K562 (cell line): ENCODE results near the gene LUC7L3.

Source experiments
- LEF1 ChIP-seq: fragments of 450-650 bp; IDR thresholded peaks from 2 replicates; pipeline ENCODE4 v1.6.1; 2016; ENCODE audit warnings: mild to moderate bottlenecking
- MED1 ChIP-seq: sonication (generic); formaldehyde crosslinking; IDR thresholded peaks from 2 replicates; pipeline ENCODE4 v1.8.1; 2023; ENCODE audit warnings: missing genetic modification reagents, borderline replicate concordance
- PCBP1 ChIP-seq: fragments of 200-400 bp; formaldehyde crosslinking; IDR thresholded peaks from 2 replicates; pipeline ENCODE4 v1.6.1; 2018; ENCODE audit warnings: mild to moderate bottlenecking, low read depth, low read length; ENCODE audit not compliant: poor library complexity, severe bottlenecking
- WHSC1 ChIP-seq: IDR thresholded peaks from one replicate; pipeline ENCODE4 v1.6.1; 2012; ENCODE audit warnings: low read length, control low read depth, inconsistent platforms
- ZNF589 ChIP-seq: fragments of 200-800 bp; sonication (Bioruptor generic); IDR thresholded peaks from 2 replicates; pipeline ENCODE4 v1.6.1; 2016; ENCODE audit warnings: low read depth, missing genetic modification characterization, missing compliant biosample characterization
- TF ChIP-seq, protein P1 (sequence below), 2 experiments: fragments of 450-650 bp; formaldehyde crosslinking in 1 of 2; IDR thresholded peaks; 2 replicates each; pipeline versions ENCODE4 v1.4.0 to v1.6.1; 2014 to 2020; ENCODE audit warnings: mild to moderate bottlenecking in 2 of 2, borderline replicate concordance in 1 of 2, low read depth in 1 of 2
- TF ChIP-seq, protein P2 (sequence below): fragments of 450-650 bp; IDR thresholded peaks from 2 replicates; pipeline ENCODE4 v1.6.1; 2014; ENCODE audit warnings: low read depth, mild to moderate bottlenecking, moderate library complexity, borderline replicate concordance
- TF ChIP-seq, protein P3 (sequence below), 2 experiments: fragments of 450-650 bp in 1 of 2; sonication (generic) in 1 of 2; formaldehyde crosslinking in 1 of 2; IDR thresholded peaks in 1 of 2; conservative IDR thresholded peaks in 1 of 2; 2 replicates each; pipeline versions ENCODE4 v1.6.1 to v1.8.1; 2016 to 2023; ENCODE audit warnings: mild to moderate bottlenecking in 2 of 2, moderate library complexity in 2 of 2, inconsistent platforms in 1 of 2, missing genetic modification reagents in 1 of 2

DNA sequence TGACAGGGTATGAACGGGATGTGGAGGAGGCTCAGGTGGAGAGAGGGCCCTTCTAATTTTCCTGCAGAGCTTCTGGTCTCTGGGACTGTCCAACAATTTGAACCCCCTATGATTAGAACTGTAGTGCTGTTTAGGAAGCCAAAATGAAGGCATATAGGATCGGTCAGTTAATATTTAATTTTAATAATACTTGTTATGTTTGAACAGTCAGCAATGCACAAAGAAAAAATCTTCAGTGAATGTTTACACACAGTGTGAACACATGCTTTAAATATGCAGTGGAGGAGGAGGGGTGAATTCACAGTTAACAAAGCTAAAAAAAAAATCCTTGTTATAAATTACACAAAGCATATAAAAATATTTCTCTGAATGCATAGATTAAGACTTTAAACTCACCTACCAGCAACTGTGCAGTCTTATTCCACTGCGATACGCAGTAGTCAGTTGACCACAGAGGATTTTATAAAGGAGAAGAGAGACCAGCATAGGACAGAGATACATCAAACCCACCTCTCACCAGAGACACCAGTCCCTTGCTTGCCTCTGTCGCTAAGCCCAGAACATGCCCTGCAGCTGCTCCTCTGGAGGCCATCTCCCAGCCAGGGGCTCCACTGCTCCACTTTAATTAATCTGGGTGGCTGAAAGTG lies 26.2 kb upstream of the LUC7L3 start:
- TF ChIP-seq, protein P1, sequence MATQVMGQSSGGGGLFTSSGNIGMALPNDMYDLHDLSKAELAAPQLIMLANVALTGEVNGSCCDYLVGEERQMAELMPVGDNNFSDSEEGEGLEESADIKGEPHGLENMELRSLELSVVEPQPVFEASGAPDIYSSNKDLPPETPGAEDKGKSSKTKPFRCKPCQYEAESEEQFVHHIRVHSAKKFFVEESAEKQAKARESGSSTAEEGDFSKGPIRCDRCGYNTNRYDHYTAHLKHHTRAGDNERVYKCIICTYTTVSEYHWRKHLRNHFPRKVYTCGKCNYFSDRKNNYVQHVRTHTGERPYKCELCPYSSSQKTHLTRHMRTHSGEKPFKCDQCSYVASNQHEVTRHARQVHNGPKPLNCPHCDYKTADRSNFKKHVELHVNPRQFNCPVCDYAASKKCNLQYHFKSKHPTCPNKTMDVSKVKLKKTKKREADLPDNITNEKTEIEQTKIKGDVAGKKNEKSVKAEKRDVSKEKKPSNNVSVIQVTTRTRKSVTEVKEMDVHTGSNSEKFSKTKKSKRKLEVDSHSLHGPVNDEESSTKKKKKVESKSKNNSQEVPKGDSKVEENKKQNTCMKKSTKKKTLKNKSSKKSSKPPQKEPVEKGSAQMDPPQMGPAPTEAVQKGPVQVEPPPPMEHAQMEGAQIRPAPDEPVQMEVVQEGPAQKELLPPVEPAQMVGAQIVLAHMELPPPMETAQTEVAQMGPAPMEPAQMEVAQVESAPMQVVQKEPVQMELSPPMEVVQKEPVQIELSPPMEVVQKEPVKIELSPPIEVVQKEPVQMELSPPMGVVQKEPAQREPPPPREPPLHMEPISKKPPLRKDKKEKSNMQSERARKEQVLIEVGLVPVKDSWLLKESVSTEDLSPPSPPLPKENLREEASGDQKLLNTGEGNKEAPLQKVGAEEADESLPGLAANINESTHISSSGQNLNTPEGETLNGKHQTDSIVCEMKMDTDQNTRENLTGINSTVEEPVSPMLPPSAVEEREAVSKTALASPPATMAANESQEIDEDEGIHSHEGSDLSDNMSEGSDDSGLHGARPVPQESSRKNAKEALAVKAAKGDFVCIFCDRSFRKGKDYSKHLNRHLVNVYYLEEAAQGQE (IDR thresholded peaks at IDR 0.05; ENCODE audit: borderline replicate concordance), result no peak
- TF ChIP-seq, protein P1 (CRISPR knock-in tag; IDR thresholded peaks at IDR 0.05; ENCODE audit: low read depth), result no peak
- TF ChIP-seq, protein P2, sequence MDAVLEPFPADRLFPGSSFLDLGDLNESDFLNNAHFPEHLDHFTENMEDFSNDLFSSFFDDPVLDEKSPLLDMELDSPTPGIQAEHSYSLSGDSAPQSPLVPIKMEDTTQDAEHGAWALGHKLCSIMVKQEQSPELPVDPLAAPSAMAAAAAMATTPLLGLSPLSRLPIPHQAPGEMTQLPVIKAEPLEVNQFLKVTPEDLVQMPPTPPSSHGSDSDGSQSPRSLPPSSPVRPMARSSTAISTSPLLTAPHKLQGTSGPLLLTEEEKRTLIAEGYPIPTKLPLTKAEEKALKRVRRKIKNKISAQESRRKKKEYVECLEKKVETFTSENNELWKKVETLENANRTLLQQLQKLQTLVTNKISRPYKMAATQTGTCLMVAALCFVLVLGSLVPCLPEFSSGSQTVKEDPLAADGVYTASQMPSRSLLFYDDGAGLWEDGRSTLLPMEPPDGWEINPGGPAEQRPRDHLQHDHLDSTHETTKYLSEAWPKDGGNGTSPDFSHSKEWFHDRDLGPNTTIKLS, result no peak
- TF ChIP-seq LEF1 (no peak), PCBP1 (no peak), ZNF589 (CRISPR knock-in tag) (no peak), WHSC1 (no peak), MED1 (CRISPR knock-in tag) (no peak)
- TF ChIP-seq, protein P3, sequence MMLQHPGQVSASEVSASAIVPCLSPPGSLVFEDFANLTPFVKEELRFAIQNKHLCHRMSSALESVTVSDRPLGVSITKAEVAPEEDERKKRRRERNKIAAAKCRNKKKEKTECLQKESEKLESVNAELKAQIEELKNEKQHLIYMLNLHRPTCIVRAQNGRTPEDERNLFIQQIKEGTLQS (IDR thresholded peaks at IDR 0.05), result no peak
- TF ChIP-seq, protein P3 (CRISPR knock-in tag; conservative IDR thresholded peaks at IDR 0.05), result no peak
